ENCODE results near the gene DOC2B.
A peak's percentile ranks its signal among the peaks of the same experiment; 100 is the strongest.

Gene DOC2B

DNA sequence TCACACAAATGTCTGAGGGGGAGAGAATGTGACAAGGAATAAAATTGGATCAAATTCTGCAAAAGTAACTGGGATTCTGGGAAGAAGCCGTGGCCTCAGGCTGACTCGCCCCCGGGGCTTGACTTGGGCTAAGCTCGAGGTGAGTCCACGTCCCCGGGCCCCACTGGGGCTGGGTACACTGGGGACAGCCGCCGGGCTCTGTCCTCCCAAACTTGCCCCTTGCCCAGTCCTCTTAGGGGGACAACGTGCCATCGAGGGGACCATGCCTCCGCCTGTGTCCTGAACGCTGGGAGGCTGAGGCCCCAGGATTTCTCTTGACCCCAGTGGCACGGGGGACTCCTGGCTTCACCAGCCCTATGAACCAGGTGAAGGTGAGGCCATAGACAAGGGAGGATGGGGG is 21.1 kb downstream of the DOC2B start:
- DNase-seq, result no peak

DNA sequence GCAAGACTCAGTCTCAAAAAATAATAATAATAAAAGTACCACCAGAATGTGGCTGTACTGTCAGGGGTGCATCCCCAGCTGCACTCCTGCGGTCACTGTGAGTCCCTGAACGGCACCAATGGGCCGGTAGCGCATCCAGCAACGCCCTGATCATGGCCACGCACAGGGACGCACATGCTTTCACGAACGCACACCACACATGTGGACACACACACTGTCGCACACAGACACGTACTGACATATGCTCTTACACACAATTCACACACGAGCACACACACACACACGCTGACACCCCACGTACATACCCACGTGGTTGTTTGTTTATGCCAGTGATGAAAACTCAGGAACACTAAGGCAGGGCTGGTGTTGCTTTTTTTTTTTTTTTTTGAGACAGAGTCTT is 21.8 kb downstream of the DOC2B start:
- DNase-seq, result no peak

DNA sequence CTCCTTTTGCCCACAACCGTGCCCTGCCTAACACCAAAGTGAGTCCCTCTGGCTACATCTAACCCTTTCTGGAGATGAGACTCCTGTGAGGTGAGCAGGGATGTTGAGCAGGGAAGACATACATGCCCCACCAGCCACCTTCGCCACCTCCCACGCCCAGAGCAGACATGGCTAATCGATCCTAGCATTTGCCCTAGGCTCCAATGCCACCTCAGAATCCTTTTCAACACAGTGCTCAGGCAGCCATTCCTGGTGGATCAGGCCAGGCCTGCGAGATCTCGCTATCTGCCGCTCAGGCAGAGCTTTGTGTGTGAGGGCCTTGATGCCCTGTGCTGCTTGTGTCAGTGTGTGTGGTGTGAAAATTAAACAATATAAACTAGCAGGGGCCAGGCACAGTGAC is 23.1 kb downstream of the DOC2B start:
- DNase-seq, result no peak

DNA sequence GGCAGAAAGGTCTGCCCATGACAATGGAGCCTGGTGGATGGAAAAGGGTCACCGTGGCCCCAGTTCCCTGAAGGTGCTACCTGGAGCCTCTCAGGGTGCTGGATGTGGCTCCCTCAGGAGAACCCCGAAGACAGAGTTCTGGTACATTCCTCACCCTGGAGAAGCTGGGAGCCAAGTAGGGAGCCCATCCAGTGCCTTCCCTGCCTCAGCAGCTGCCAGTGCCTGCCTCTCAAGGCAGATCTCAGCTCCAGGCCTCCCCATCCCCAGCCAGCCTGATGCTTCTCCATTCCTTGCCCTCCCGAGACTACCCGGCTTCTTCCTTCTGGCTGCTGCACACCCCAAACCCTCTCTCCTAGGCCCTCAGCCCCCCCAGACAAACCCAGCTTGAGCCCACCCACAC is 23.5 kb downstream of the DOC2B start:
- no peak for DNase-seq

DNA sequence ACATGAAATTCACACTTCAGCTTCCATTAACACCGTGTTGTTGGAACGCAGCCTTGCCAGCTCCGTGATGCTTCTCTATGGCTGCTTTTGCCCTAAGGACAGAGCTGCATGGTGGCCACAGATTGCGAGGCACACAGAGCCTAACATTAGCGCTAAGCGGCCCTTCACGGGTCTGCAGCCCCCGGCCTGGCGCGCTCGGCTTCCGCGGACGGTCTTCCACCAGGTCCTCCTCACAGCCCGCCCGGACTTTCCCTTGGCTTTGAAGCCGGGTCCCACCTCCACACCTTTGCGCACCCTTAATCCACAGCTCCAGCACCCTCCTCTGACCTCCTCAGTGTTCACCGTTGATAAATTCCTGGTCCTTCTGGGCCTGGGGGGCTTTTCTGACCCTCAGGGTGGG is 24.5 kb downstream of the DOC2B start:
- DNase-seq, result no peak

DNA sequence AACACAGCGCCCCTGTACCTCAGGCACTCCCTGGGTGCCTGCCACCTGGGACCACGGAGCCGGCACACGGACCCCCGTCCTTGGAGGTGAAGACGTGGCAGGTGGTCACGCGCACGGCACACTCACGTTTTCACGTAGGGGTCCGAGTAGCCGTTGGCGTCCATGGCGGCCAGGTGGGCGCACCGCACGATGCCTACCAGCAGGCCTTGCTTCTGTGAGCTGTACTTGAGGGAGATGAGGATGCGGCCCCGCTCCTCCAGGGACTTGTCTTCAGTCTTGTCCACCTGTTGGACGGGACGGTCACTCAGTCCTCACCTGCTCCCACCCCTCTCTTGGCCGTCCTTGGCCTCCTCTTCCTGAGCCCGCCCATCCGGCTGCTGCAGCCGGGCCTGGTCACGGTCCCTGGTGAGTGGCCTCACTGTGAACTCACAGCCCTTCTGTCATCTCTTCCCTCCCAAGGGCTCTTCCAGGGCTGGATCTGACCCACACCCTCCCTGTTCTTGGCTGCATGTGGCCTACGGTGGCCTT is 25.3 kb downstream of the DOC2B start:
- no peak for DNase-seq

DNA sequence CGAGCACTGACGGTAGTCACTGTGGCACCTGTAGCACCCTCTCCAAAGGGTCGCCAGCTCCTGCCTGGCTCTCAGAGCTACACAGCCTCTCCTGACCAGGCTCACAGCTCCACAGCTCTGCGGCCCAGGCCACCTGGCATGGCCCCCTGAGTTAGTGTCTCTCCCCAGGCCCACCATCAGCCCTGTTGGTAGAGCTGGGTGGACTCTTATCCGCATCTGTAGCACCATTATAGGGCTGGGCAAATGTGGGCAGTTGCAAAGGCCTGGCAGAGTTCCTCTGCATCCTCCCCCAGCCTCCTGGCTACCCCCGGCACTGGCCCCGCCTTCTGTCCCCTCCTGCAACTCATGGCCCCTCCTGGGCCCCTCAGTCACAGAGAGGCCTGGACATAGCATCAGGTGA is 25.9 kb downstream of the DOC2B start:
- no peak for DNase-seq

DNA sequence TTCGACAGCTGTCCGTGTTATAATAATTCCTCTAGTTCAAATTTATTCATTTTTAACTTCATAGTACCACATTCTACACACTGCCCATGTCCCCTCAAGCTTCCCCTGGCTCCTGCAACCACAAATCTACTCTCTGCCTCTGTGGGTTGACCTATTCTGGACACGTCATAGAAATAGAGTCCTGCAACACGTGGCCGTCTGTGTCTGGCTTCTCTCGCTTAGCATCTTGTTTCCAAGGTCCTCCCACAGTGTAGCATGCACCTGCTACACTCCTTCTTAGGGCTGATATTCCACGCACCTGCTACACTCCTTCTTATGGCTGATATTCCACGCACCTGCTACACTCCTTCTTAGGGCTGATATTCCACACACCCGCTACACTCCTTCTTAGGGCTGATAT is 27.6 kb downstream of the DOC2B start:
- no peak for DNase-seq

DNA sequence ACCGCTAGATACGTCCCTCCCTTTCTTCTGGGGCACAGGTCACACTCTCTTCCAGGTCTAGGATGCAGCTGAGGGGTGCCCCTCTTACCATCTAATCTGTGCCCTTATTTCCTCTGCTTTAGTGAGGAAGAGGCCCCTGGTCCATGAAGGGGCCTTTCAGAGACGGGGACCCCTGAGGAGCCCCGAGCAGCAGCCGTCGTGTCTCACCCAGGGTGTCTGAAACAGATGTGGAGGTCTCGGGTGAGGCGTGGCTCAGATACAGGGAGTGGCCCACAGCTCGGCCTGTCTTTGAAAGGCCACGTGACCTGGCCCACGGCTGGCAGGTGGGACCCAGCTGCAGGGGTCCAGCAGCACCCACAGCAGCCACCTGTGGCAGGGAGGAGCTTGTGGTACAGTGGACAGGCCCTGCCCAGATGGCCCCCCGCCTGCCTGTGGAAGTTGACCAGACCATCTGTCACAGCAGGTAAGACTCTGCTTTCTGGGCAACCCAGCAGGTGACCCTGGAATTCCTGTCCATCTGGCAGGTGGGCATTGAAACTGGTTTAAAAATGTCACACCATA is 28.5 kb downstream of the DOC2B start:
- no peak for DNase-seq

DNA sequence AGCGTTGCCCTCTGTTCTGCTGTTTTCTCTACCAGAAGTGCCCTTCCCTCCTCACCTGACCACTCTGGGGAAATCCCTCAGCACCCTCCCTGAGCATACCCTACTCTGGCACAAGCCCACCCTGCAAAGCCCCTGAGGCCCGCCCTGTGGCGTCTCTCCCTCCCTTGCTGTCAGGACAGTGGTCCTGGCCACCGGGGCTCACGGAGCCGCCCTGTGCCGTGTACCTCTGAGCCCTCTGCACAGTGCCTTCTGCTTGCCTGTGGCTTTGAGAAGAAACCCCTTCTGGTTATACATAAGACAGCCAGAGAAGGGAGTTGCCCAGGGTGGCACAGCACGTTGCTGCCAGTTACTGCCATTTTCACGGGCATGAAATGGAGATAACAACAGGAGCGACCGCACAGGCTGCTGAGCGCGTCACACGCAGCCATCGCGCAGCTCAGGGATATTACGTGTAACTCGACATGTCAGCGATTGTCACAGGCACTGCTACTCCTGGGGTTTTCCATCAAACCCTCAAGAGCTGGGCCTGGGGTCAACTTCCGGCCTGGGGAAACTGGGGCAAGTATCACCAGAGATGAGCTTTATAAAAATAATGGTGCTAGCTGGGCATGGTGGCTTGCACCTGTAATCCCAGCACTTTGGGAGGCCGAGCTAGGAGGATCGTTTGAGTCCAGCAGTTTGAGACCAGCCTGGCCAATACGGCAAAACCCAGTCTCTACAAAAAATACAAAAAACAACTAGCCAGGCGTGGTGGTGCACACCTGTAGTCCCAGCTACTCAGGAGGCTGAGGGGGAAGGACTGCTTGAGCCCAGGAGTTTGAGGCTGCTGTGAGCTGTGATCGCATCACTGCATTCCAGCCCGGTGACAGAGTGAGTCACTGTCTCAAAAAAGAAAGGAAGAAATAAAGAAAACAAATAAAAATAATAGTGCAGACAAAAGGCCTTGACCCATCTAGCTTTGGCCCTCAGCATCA is 29.3 kb downstream of the DOC2B start:
- no peak for DNase-seq

DNA sequence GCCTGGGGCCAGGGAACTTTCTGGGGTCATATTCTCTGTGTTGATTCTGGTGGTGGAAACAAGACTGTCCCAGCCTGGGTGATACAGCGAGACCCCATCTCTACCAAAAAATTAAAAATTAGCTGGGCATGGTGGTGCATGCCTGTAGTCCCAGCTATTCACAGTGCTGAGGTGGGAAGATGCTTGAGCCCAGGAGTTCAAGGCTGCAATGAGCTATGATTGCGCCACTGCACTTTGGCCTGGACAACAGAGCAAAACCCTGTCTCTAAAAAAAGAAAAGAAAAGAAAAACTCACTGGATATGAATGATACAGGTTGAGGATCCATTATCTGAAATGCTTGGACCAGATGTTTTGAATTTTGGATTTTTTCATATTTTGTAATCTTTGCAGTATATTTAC is 30.4 kb downstream of the DOC2B start:
- DNase-seq, result no peak

DNA sequence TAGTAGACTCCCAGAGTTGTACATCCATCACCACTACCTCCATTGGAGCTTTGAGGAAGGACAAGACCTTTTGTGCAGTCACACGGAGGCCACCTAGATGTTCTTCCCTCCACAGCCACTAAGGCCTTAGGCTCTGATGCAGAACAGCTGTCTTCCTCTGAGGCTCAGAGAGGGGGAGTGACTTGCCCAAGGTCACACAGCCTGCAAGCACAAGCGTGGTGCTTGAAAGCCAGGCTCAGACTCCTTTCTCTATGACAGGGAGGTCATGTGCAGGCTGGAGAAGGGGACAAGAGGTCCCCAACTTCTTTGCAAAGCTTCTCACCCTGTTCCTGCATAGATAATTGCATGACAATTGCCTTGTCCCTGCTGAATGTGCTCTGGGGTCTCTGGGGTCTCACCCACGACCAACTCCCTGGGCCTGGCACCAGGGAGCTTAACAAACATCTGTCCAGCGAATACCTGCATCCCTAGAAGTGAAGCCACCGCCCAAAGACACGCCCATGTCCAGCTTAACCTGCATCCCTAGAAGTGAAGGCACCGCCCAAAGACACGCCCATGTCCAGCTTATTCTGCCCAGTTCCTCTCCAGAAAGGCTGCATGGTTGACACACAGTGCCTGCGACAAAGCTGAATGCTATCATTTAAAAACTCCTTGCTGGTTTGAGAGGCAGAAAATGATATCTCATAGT is 31.4 kb downstream of the DOC2B start:
- no peak for DNase-seq

DNA sequence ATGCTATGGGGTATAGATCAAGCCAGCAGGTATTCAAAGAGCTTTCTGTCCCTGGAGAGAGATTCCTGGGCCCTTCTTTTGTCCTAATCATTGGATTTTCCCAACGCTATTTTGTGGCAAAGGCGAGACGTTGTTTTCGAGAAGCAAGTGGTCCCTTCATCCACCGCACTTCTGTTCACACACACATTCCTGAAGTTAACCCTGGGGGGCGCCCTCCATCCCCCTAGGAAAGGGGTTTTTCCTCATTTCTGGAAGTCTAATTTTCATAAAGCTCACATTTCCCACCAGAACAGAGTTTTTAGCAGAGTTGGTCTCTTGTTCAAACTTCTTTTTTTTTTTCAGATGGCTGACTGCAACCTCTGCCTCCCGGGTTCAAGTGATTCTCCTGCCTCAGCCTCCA is 32.2 kb downstream of the DOC2B start:
- no peak for DNase-seq

DNA sequence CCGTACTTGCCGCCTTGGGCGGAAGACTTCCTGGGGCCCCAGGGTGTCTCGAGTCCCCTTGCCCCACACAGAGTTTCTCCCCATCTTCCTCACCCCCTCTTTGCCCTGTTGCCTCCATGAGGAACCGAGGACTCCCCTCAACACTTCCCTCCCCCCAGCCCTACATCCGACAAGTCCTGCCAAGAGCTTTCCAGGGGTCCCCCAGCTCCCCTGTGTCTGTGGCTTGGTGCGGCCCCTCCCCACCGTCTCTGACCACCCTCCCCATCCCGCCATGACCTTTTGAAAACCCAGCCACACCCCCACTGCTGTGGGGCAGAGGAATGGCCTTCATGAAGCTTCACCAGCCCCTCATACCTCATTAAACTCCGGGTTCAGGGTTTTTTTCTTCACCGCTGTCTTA is 32.7 kb downstream of the DOC2B start:
- no peak for DNase-seq

DNA sequence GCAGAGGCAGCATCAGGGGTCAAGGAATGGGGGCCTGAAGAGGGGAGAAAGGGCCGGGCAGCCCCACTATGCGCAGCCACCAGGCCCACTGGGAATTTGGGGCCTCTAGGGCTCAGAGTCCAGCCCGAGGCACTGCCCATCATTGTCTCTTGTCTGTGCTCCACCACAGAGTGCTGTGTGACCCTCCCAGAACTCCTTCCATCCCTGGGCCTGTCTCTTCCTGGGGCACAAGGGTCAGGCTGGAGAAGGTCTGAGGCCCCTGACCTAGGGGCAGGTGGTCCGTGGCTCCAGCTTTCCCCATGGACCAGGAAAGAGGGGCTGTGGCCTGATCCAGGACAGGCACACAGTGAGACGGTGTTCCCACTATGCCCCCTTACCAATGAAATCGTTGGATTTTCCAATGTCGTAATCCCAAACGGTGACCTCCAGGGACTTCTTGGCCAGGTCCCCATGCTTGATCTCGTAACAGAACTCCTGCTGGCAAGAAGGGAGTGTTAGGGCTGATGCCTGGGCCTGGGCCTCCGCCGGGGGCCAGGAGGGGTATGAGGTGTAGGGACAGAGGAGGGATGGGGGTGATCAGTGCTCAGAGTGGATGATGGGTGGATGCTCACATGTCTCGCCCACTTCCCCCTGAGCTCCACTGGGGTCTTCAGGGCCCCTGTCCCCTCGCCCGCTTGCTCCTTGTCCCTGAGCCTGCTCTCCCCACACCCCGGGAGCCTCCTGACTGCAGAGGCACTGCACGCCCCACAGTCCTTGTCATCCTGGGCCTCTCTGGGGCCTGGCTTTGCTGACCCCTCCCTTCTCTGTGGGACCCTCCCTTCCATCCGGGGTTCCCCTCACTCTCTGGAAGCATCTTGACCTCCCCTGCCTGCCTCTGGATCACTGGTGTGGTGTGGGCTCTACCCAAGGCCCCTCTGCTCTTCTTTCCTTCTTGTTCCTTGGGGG is 33.4 kb downstream of the DOC2B start:
- no peak for DNase-seq

DNA sequence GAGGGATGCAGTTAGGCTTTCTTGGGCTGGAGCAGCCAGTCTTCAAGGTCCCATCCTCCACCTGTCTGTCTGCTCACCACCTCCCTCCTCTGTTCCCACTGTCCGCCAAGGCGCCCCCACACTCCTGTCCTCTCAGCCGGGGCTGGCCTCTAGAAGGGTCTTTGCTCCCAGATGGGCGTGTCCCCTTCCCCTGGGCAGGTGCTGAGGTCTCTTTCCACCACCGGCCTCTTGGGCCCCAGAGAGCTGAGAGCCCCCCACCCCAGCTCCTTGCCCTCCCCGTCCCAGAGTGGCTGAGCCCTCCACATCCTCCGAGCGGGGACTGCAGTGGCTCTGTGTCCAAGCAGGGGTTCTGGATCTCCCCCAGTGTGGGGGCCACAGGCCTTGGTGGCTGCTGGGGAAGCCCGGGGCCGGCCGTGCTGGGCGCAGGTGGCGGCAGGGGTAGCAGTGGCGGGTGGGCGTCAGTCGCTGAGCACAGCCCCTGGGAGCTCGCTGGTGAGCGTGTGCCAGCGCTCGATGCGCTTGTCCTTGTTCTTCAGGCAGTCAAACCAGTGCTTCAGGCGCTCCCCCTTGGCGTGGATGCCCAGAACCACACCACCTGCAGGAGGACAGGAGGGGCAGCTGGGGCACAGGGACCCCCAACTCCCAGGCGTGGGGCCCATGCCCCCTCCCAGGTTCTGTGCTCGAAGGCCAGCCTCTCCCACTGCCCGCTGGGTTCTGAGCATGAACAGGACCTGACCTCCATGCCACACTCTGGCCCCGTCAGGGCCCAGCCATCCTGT is 34.3 kb downstream of the DOC2B start:
- no peak for DNase-seq

DNA sequence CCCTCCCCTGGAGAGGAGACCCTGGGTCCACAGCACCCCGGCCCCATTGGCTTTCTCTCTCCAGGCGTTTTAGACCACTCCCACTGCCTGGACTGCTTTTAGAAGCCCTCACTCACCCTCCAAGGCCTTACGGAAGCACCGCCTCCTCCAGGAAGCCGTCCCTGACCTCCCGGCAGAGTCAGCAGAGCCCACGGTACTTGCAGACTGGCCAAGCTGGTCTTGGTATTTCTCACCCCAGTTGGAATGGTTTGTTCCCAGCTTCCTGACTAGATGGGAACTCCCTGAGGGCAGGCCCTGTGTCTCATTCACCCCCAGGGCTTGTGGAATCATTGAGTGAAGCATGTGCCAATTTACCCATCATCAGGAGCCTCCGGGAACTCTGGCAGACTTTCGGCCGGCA is 34.9 kb downstream of the DOC2B start:
- DNase-seq, result no peak

DNA sequence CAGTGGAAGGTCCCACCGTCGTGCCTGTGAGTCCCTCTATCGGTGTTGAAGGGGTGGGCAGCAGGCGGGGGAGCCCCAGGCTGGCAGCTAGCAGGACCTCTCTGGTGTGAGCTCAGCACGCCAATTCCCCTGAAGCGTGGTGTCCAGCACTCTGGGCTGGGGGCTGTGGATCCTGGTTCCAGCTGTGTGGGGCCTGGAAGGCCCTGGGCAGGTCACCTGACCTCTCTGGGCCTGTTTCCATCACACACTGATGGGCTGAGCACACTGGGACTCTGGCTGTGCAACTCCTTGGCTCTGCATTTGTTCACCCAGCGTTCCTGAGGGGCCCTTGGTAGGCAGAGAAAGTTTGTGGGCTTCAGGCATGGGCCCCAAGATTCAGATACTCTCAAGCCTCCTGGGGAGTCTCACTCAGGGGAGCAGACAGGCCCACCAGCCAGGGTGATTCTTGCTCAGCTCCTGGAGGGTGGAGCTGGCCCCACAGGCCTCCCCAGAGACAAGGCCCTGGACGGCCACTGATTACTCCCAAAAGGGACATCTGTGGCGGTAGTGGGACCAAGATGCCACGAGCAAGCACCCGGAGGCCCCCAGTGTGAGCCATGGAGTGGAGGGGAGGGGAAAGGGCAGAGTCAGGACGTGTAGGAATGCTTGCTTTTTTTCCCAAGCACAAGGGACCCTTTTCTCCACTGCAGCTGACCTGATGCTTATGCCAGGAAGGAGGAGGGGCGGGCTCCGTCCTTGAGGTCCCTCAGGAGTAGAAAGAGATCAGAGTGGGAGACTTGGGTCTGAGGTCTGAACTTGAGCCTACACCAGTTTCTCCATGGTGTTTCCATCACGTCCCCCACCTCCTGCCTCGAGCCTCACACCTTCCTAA is 35.5 kb downstream of the DOC2B start:
- no peak for DNase-seq

DNA sequence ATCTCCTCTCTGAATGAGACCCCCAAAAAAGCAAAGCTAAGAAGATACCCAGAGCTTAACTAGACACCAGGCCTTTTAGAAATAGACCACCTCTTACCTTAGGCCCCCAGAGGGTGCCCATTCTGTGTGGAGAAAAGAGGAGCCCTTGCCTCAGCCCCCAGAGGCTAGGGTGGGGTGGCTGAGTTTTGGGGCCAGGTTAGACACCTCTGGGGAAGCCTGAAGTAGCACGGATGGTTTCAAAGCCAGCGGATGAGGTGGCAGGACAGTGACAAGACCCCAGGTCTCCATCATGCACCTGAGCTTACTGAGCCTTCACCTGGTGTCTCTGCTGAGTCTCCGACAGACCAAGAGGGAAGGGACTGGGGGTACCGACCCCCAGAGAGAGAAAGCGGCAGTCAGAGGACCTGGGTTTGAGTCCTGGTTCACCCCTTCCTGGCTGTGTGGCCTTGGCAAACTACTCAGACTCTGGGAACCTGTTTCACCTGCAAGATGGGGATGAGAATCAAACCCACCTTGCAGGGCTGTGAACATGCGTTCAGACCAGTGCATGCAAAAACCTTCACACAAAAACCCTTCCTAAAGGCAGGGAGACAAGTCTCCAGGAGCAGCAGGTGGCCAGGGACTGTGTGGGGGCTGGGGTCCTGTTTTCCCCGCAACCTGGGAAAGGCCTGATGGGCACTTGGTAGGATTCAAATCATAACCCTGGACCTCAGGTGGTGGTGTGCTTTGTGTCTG is 36.3 kb downstream of the DOC2B start:
- no peak for DNase-seq

DNA sequence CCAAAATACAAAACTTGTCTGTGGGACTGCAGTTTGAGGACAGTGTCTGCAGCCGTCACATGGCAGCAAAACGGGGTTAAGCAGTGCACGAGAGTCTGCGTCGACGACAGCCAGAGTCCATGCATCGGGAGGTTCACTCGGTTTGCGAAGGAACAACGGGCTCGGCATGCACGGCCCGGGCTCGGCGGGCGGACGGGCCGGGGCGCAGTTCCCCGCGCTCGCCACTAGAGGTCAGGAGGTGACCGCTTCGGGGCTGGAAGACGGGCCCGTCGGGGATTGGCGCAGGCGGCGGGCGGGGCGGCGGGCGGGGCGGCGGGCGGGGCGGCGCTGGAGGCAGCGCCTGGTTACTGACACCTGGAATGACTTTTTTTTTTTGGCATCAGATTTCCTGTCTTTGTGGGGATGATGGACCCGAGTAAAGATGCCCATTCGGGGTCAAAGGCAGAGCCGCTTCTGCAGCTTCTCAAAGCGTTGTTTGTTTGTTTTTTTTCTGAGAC is 37.6 kb downstream of the DOC2B start:
- DNase-seq, result peak; percentile 86

Data from CD4-positive, alpha-beta T cell treated with Interleukin-21 for 1 hour (primary cell).